ENCODE data around the gene EXOC6B. TPM values are rescaled to one million over a fixed set of nuclear protein-coding genes. Genes with fewer than 3 reads are reported as not detected.

EXOC6B gene
- total and polyA plus RNA-seq, 4 donors, result 5.8 to 45.9 (median 26.2) TPM

DNA sequence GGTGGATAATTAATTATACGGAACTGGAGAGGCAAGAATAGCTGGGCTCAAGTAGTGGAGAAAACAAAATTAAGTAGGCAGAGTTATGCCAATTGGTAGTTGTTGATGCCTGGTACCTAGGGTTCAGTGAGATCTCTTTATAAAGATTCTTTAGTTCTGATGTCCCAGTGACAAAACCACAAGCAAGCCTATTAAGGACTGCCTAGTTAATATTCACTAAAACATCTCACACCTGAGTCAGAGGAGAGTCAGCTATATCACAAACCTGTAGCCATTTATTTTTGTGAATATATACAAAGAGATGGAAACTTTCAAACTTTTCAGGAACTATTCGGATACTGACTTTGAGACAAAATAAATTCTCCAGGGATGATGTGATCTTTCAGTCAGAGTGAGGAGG is 464.3 kb downstream of the EXOC6B start:
- no peak for ATAC-seq (ENCODE audit: low FRiP score)
- 61 to 92% methylated on average over 2 of the region's 2 CpGs for WGBS, 2 donors
- no peak overlapping the region for H3K27ac ChIP-seq (ENCODE audit: low read depth in 1 of 2, low read length in 2 of 2)
- intact Hi-C loops (cut with DNase I), result no loop called here
- no peaks in the 10 kb centered on the region for H3K27me3 ChIP-seq (ENCODE audit: control insufficient read depth in 1 of 2, insufficient read depth in 2 of 2, low read length in 1 of 2)
- no peak for DNase-seq
- H3K4me3 ChIP-seq (ENCODE audit: low read length in 2 of 2), result no peak overlapping the region
- H3K36me3 ChIP-seq (ENCODE audit: control insufficient read depth in 1 of 2, insufficient read depth in 2 of 2, low read length in 1 of 2), result peaks cover 0 to 2% of the 10 kb centered on the region in 2 donors
- no peaks in the 10 kb centered on the region for H3K4me1 ChIP-seq (ENCODE audit: control insufficient read depth in 1 of 2, insufficient read depth in 2 of 2, low read length in 2 of 2)
- no peaks in the 10 kb centered on the region for H3K9me3 ChIP-seq (ENCODE audit: control insufficient read depth, low read length)

DNA sequence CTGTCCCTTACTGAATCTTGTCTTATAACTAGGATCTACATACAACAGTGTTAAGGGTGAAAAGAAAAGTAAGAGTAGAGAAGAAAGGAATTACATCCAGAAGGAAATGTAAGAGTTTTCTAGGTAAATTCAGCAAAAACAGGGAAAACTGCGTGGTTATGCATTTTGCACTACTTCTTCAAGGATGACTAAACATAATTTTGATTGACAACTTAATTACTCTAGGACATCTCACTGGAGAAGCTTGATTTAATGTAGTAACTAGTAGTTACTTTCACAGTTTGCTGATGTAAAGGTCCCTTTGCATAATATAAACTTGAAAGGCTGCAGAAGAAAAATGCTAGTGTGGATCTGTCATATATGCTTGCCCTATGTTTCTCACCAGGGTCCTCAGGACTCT is 464.8 kb downstream of the EXOC6B start:
- Histone ChIP-seq H3K4me3 (ENCODE audit: low read length in 2 of 2) (no peak overlapping the region), H3K4me1 (ENCODE audit: control insufficient read depth in 1 of 2, insufficient read depth in 2 of 2, low read length in 2 of 2) (no peaks in the 10 kb centered on the region), H3K27me3 (ENCODE audit: control insufficient read depth in 1 of 2, insufficient read depth in 2 of 2, low read length in 1 of 2) (no peaks in the 10 kb centered on the region), H3K36me3 (ENCODE audit: control insufficient read depth in 1 of 2, insufficient read depth in 2 of 2, low read length in 1 of 2) (peaks cover 0 to 2% of the 10 kb centered on the region in 2 donors), H3K9me3 (ENCODE audit: control insufficient read depth, low read length) (no peaks in the 10 kb centered on the region), H3K27ac (ENCODE audit: low read depth in 1 of 2, low read length in 2 of 2) (no peak overlapping the region)
- WGBS, 2 donors, result 100% methylated on average over 1 of the region's 1 CpG
- ATAC-seq (ENCODE audit: low FRiP score), result no peak
- no peak for DNase-seq
- intact Hi-C loops (cut with DNase I), result no loop called here

DNA sequence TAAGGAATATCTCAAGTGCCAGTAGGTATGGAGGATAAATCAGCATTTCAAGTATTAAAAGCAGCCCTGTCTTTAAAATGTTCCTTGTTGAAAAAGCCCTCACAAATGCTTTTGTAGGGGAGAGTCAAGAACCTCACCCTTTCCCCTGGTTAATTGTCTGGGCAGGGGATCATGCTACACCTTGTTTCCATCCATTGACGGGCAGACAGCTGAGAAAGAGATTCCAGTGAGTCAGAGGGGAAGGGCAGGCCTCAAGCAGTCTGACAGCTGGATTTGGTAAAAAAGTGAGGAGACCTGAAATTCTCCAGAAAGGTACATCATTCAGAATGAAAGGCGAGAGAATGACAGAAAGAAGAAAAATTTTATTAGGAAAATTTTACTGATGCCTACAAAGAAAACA is 475.0 kb downstream of the EXOC6B start:
- ATAC-seq (ENCODE audit: low FRiP score) (no peak), DNase-seq (no peak)
- no peak overlapping the region for H3K27ac ChIP-seq (ENCODE audit: low read depth in 1 of 2, low read length in 2 of 2)
- H3K27me3 ChIP-seq (ENCODE audit: control insufficient read depth in 1 of 2, insufficient read depth in 2 of 2, low read length in 1 of 2), result no peaks in the 10 kb centered on the region
- intact Hi-C loops (cut with DNase I), result no loop called here
- H3K9me3 ChIP-seq (ENCODE audit: control insufficient read depth, low read length), result no peaks in the 10 kb centered on the region
- H3K36me3 ChIP-seq (ENCODE audit: control insufficient read depth in 1 of 2, insufficient read depth in 2 of 2, low read length in 1 of 2), result no peaks in the 10 kb centered on the region
- H3K4me1 ChIP-seq (ENCODE audit: control insufficient read depth in 1 of 2, insufficient read depth in 2 of 2, low read length in 2 of 2), result no peaks in the 10 kb centered on the region
- WGBS, 2 donors, result 95 to 96% methylated on average over 2 of the region's 2 CpGs
- no peak overlapping the region for H3K4me3 ChIP-seq (ENCODE audit: low read length in 2 of 2)

DNA sequence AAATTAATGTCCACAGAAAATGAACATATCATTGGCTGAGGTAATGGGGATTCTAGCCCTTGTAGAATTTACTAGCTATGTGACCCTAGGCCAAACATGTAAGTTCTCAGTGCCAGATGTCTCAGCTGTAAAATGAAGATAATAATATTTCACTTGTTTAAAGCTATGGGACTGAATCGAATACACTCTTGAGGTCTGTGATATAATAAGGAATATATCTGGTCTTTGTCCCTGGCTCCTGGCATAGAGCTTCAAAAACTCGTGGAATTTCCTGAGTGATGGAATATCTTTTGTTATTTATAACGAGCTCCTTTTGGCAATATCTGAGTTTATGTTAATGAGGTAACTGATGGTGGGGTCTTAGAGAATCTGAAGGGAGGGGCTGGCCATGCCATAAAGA is 476.8 kb downstream of the EXOC6B start:
- DNase-seq (no peak), ATAC-seq (ENCODE audit: low FRiP score) (no peak)
- H3K4me1 ChIP-seq (ENCODE audit: control insufficient read depth in 1 of 2, insufficient read depth in 2 of 2, low read length in 2 of 2), result no peaks in the 10 kb centered on the region
- H3K9me3 ChIP-seq (ENCODE audit: control insufficient read depth, low read length), result no peaks in the 10 kb centered on the region
- H3K27ac ChIP-seq (ENCODE audit: low read depth in 1 of 2, low read length in 2 of 2), result no peak overlapping the region
- no peaks in the 10 kb centered on the region for H3K27me3 ChIP-seq (ENCODE audit: control insufficient read depth in 1 of 2, insufficient read depth in 2 of 2, low read length in 1 of 2)
- H3K4me3 ChIP-seq (ENCODE audit: low read length in 2 of 2), result no peak overlapping the region
- intact Hi-C loops (cut with DNase I), result no loop called here
- WGBS, 2 donors, result 56% methylated on average over 3 of the region's 3 CpGs
- H3K36me3 ChIP-seq (ENCODE audit: control insufficient read depth in 1 of 2, insufficient read depth in 2 of 2, low read length in 1 of 2), result no peaks in the 10 kb centered on the region

DNA sequence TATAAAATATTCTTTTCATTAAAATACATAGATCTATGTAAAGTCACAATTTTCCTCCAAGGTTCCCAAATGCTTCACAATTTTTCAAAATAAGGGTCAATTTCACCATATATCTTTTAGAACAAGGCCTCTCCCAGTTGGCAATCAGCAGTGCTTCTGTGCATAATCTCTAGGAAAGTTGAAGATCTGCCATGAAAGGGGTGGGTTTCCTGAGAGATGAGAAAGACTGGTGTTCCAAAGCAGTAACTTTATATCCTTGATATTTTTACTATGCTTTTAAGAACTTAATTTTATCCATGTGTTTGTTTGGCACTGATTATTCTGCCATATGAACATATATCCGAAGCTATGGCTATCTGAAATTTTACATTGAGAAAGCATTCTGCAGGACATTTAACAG is 478.8 kb downstream of the EXOC6B start:
- Histone ChIP-seq H3K4me3 (ENCODE audit: low read length in 2 of 2) (no peak overlapping the region), H3K27ac (ENCODE audit: low read depth in 1 of 2, low read length in 2 of 2) (no peak overlapping the region), H3K36me3 (ENCODE audit: control insufficient read depth in 1 of 2, insufficient read depth in 2 of 2, low read length in 1 of 2) (no peaks in the 10 kb centered on the region), H3K27me3 (ENCODE audit: control insufficient read depth in 1 of 2, insufficient read depth in 2 of 2, low read length in 1 of 2) (no peaks in the 10 kb centered on the region), H3K9me3 (ENCODE audit: control insufficient read depth, low read length) (no peaks in the 10 kb centered on the region), H3K4me1 (ENCODE audit: control insufficient read depth in 1 of 2, insufficient read depth in 2 of 2, low read length in 2 of 2) (no peaks in the 10 kb centered on the region)
- intact Hi-C loops (cut with DNase I), result no loop called here
- 81 to 91% methylated on average over 1 of the region's 1 CpG for WGBS, 2 donors
- ATAC-seq (ENCODE audit: low FRiP score), result no peak
- DNase-seq, result no peak

DNA sequence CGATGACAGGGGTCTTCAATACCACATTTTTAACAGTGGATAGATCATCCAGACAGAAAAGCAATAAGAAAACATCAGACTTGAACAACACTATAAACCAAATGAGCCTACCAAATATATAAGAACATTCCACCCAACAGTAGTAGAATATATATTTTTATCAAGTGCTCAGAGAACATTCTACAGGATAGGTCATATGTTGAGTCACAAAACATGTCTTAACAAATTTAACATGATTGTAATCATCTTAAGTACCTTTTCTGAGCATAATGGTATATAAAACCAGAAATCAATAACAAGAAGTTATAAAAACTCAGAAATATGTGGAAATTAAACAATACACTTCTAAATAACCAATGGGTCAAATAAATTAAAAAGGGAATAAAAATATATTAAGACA is 484.2 kb downstream of the EXOC6B start:
- no peaks in the 10 kb centered on the region for H3K4me1 ChIP-seq (ENCODE audit: control insufficient read depth in 1 of 2, insufficient read depth in 2 of 2, low read length in 2 of 2)
- 96 to 97% methylated on average over 1 of the region's 1 CpG for WGBS, 2 donors
- H3K9me3 ChIP-seq (ENCODE audit: control insufficient read depth, low read length), result no peaks in the 10 kb centered on the region
- no peak overlapping the region for H3K4me3 ChIP-seq (ENCODE audit: low read length in 2 of 2)
- no peak overlapping the region for H3K27ac ChIP-seq (ENCODE audit: low read depth in 1 of 2, low read length in 2 of 2)
- ATAC-seq (ENCODE audit: low FRiP score) (no peak), DNase-seq (no peak)
- no peaks in the 10 kb centered on the region for H3K27me3 ChIP-seq (ENCODE audit: control insufficient read depth in 1 of 2, insufficient read depth in 2 of 2, low read length in 1 of 2)
- H3K36me3 ChIP-seq (ENCODE audit: control insufficient read depth in 1 of 2, insufficient read depth in 2 of 2, low read length in 1 of 2), result no peaks in the 10 kb centered on the region
- intact Hi-C loops (cut with DNase I), result no loop called here

DNA sequence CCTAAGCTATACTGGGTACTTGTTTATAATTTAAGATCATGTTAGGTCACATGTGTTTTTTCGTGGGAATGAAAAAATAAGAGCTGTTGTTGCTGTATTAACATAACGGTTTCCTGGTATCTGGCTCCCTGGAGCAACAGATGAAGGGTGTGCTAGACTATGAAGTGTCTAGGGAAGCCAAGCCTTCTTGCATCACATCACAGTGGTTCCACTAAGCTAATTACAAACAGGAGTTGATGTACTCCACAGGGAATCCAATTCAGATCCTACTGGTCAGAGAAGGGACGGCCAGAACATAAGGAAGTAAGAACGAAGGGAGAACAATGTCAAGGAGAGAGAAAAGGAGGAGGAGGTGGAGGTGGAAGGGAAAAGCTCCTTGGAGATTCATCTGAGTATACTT is 485.2 kb downstream of the EXOC6B start:
- H3K27ac ChIP-seq (ENCODE audit: low read depth in 1 of 2, low read length in 2 of 2), result no peak overlapping the region
- H3K27me3 ChIP-seq (ENCODE audit: control insufficient read depth in 1 of 2, insufficient read depth in 2 of 2, low read length in 1 of 2), result no peaks in the 10 kb centered on the region
- DNase-seq (no peak), ATAC-seq (ENCODE audit: low FRiP score) (no peak)
- intact Hi-C loops (cut with DNase I), result no loop called here
- H3K9me3 ChIP-seq (ENCODE audit: control insufficient read depth, low read length), result no peaks in the 10 kb centered on the region
- WGBS, 2 donors, result 84 to 85% methylated on average over 4 of the region's 4 CpGs
- H3K36me3 ChIP-seq (ENCODE audit: control insufficient read depth in 1 of 2, insufficient read depth in 2 of 2, low read length in 1 of 2), result no peaks in the 10 kb centered on the region
- no peaks in the 10 kb centered on the region for H3K4me1 ChIP-seq (ENCODE audit: control insufficient read depth in 1 of 2, insufficient read depth in 2 of 2, low read length in 2 of 2)
- H3K4me3 ChIP-seq (ENCODE audit: low read length in 2 of 2), result no peak overlapping the region

DNA sequence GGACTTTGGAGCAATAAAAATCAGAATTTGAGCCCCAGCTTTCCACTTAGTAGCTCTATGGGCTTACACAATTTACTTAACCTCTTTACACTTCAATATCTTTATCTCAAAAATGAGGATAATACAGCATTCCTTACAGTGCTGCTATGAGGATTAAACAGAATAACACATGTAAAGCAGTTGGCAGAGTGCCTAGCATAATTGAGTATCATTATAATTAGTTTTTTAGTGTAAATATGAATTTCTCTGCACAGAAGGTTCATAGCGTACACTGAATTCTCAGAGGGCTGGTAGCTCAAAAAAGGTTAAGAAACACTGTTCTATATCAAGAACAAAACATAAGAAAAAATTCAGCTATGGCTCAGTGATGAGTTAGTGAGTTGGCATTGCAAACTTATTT is 487.8 kb downstream of the EXOC6B start:
- intact Hi-C loops (cut with DNase I), result no loop called here
- no peak for ATAC-seq (ENCODE audit: low FRiP score)
- H3K4me1 ChIP-seq (ENCODE audit: control insufficient read depth in 1 of 2, insufficient read depth in 2 of 2, low read length in 2 of 2), result no peaks in the 10 kb centered on the region
- H3K4me3 ChIP-seq (ENCODE audit: low read length in 2 of 2), result no peak overlapping the region
- no peaks in the 10 kb centered on the region for H3K36me3 ChIP-seq (ENCODE audit: control insufficient read depth in 1 of 2, insufficient read depth in 2 of 2, low read length in 1 of 2)
- H3K27me3 ChIP-seq (ENCODE audit: control insufficient read depth in 1 of 2, insufficient read depth in 2 of 2, low read length in 1 of 2), result no peaks in the 10 kb centered on the region
- H3K9me3 ChIP-seq (ENCODE audit: control insufficient read depth, low read length), result no peaks in the 10 kb centered on the region
- no peak overlapping the region for H3K27ac ChIP-seq (ENCODE audit: low read depth in 1 of 2, low read length in 2 of 2)
- DNase-seq, result no peak
- 91 to 98% methylated on average over 1 of the region's 1 CpG for WGBS, 2 donors

DNA sequence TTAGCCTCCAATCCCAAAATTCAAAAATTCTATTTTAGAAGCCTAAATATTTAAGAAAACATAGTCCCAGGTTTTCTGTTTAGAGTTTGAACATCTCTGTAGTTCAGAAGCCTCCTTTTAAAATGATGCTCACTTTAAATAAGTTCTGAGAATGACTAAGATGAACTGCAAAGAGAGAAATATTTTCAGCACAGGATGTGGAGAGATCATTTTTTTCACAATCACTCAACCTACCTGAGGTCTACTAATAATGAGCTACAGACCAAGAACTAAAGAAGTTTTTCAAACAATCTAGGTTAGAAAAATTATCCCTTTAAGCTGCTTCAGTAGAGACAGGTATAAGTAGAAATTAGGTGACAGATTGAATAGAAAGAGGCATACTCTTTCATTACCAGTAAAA is 493.1 kb downstream of the EXOC6B start:
- Histone ChIP-seq H3K36me3 (ENCODE audit: control insufficient read depth in 1 of 2, insufficient read depth in 2 of 2, low read length in 1 of 2) (no peaks in the 10 kb centered on the region), H3K9me3 (ENCODE audit: control insufficient read depth, low read length) (no peaks in the 10 kb centered on the region), H3K27ac (ENCODE audit: low read depth in 1 of 2, low read length in 2 of 2) (no peak overlapping the region), H3K4me3 (ENCODE audit: low read length in 2 of 2) (no peak overlapping the region), H3K27me3 (ENCODE audit: control insufficient read depth in 1 of 2, insufficient read depth in 2 of 2, low read length in 1 of 2) (no peaks in the 10 kb centered on the region), H3K4me1 (ENCODE audit: control insufficient read depth in 1 of 2, insufficient read depth in 2 of 2, low read length in 2 of 2) (no peaks in the 10 kb centered on the region)
- ATAC-seq (ENCODE audit: low FRiP score) (no peak), DNase-seq (no peak)
- intact Hi-C loops (cut with DNase I), result no loop called here
